ENCODE data around the gene ABCC4.

DNA sequence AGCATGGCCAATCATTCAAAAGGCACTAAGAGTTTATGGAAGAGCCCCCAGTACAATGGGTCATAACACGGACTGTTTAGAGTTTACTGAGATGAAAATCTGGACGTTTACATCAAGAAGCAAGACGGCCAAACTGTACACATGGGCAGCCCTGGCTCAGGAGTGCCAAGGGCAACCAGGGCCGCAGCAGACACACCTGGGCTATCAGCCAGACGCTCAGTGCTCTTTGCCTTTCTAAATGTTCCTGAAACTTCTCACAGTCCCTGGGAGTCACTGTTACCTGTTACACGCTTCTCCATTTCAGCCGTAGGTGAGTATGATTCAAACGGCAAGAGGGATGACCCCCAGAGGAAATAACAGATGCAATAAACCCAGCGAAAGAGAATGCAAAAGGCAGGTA lies 64.5 kb downstream of the ABCC4 start:
- TF ChIP-seq ZSCAN29 (CRISPR knock-in tag; conservative IDR thresholded peaks at IDR 0.05) (no peak), JUN (CRISPR knock-in tag; IDR thresholded peaks at IDR 0.05) (no peak)
- TF ChIP-seq, protein P1, sequence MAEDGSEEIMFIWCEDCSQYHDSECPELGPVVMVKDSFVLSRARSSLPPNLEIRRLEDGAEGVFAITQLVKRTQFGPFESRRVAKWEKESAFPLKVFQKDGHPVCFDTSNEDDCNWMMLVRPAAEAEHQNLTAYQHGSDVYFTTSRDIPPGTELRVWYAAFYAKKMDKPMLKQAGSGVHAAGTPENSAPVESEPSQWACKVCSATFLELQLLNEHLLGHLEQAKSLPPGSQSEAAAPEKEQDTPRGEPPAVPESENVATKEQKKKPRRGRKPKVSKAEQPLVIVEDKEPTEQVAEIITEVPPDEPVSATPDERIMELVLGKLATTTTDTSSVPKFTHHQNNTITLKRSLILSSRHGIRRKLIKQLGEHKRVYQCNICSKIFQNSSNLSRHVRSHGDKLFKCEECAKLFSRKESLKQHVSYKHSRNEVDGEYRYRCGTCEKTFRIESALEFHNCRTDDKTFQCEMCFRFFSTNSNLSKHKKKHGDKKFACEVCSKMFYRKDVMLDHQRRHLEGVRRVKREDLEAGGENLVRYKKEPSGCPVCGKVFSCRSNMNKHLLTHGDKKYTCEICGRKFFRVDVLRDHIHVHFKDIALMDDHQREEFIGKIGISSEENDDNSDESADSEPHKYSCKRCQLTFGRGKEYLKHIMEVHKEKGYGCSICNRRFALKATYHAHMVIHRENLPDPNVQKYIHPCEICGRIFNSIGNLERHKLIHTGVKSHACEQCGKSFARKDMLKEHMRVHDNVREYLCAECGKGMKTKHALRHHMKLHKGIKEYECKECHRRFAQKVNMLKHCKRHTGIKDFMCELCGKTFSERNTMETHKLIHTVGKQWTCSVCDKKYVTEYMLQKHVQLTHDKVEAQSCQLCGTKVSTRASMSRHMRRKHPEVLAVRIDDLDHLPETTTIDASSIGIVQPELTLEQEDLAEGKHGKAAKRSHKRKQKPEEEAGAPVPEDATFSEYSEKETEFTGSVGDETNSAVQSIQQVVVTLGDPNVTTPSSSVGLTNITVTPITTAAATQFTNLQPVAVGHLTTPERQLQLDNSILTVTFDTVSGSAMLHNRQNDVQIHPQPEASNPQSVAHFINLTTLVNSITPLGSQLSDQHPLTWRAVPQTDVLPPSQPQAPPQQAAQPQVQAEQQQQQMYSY (CRISPR knock-in tag; IDR thresholded peaks at IDR 0.05) = no peak

Measured in HepG2 (cell line).